GM18909 (cell line): Measurements from ENCODE around the gene FMNL3.

ENCODE experiments used
- ATAC-seq: cut with Tn5 transposase; IDR thresholded peaks from one replicate; pipeline ENCODE4 v1.9.1; 2021; ENCODE audit warnings: mild to moderate bottlenecking; ENCODE audit not compliant: unreplicated experiment, poor library complexity

Gene FMNL3

DNA sequence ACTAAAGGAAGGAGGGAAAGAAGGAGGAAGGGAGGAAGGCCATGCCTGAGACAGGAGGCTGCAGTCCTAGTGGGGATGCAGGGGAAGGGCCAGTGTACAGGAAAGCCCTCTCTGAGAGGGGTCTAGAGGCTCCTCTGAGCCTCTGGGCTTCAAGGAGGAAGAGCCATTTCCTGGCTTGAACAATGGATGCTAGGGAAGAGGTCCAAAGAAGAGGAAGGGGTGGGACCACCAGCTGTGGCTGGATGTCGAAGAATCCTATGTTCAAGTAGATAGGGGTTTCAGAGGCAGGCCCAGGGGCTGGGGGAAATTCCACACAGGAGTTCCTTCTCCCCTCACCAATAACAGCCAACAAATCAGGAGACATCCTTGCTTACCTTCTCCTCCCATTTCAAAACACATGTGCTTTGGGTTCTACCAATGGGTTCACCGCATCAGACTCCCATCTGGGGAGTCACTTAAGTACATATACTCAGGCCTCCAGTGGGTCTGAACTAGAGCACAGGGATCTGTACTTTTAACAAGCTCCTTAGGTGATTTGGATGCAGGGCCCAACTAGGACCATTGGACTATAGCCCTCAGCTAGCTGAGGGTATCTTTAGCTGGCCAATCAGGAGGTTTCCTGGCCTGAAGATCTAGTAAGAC lies 51.5 kb downstream of the FMNL3 start:
- no peak for ATAC-seq

DNA sequence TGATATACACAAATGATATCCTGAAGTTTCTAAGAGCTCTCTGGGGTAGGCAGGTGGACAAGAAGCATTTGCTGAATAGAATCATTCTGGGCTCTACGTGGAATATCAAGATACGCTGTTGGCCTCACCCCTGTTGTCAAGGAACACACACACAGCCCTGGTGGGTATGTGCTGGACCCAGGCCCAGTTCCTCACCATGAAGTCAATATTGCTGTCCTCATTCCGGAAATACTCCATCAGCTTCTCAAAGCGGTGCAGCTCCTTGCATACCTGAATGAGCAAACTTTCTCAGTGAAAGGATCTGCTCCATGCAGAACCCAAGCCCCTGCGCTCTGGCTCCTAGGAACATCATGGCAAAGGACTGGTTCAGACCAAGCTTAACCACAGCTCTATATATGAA lies 52.5 kb downstream of the FMNL3 start:
- ATAC-seq: no peak

- ATAC-seq: no peak
These were observed 54.2 kb downstream of the FMNL3 start for GRCh38 chr12:49652921-49653520.

GRCh38 chr12:49651855-49652254 lies 55.4 kb downstream of the FMNL3 start:
- no peak for ATAC-seq

DNA sequence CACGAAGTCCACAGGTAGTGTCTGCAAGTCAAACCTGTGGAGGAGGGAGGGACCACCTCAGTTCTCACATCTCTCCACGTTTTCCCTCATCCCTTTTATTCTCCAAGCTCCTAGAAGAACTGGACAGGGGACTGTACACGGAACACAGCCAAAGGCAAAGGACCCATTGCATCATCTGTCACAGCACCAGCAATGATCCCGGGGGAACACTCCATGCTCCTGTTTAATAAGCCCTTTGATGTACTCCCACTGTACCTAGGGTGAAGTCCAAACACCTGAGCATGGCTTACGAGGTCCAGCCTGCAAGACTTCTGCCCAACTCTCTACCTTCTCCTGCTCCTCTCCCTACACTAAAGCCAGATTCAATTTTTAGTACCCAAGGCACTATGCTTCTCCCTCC lies 57.3 kb downstream of the FMNL3 start:
- no peak for ATAC-seq

DNA sequence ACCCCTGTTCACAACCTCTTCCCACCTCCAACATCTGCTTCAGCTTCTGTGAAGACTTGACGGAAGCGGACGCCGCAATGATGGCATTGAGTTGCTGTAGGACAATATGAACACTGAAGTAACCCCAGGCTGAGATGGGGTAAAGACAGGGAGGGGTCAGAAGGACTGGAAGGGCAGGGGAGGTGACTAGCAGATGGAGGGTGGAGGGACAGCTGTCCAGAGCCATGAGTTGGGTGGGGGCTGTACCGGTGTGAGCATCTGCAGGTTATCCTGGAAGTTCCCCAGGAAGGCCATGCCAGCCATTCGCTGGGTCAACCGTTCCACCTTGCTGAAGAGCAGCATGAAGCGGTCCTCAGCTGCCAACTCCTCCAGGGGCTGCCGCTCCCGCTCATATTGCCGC lies 57.8 kb downstream of the FMNL3 start:
- ATAC-seq: no peak

GRCh38 chr12:49648712-49649003 lies 58.5 kb downstream of the FMNL3 start:
- ATAC-seq: no peak

GRCh38 chr12:49647827-49648711 lies 59.1 kb downstream of the FMNL3 start:
- ATAC-seq: no peak

- ATAC-seq: no peak
These were observed 60.1 kb downstream of the FMNL3 start for GRCh38 chr12:49646871-49647654.

GRCh38 chr12:49646331-49646830 lies 60.8 kb downstream of the FMNL3 start:
- ATAC-seq: no peak

DNA sequence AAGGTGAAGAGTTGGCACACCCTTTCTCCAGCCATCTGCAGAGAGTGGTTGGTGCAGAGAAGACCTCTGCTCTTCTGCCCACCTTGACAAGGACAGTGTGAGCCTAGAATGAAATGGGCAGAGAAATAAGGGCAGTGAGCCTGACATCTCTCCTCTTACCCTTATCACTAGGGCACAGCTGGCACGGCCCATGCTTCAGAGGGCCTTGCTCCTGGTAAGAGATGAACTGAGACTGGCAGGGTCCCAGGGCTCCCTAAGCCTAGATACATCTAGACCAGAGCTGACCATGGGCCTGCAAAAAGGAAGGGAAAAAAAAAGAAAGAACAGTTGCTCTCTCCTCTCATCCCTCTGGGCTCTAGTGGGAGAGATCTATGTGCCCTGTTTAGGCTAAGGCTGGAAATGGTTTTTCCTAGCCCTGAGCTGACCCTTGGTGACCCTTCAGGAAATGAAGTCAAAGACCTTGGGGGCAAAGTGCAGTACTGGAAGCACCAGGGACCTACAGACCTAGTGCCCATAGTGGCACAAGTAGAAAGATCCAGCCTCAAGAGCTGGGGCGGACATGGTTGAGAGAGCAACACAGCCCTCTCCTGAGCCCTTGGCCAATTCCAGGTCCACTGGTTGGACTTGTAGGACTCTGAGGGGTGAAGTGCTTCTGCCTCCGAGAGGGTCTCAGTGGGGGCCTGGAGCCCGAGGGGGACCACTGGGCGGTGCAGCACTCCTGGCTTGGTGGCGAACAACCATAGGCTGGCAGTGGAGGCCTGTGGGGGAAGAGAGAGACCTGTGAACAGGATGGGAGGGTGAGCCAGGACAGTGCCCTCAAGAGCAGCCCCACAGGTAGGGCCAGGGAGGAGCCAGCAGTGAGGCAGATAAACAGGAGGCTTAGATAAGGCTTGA lies 61.8 kb downstream of the FMNL3 start:
- no peak for ATAC-seq

DNA sequence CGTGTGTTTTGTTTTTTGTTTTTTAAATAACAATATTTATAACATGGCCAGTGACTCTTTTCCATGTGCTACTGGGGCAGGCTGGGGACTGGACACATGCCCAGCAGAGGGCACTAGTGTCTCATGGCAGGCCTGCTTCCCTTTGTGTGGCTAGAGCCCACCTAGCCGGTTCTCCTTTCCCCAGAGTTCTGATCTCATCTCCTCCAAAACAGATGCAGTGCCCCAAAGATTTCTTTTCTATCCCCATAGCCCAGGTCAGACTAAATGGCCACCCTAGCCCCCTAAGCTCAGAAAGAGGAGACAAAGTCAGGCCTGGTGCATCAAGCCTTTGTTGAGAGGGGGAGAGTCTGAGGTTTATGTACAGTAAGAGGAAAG lies 62.6 kb downstream of the FMNL3 start:
- peak; percentile 54 for ATAC-seq

DNA sequence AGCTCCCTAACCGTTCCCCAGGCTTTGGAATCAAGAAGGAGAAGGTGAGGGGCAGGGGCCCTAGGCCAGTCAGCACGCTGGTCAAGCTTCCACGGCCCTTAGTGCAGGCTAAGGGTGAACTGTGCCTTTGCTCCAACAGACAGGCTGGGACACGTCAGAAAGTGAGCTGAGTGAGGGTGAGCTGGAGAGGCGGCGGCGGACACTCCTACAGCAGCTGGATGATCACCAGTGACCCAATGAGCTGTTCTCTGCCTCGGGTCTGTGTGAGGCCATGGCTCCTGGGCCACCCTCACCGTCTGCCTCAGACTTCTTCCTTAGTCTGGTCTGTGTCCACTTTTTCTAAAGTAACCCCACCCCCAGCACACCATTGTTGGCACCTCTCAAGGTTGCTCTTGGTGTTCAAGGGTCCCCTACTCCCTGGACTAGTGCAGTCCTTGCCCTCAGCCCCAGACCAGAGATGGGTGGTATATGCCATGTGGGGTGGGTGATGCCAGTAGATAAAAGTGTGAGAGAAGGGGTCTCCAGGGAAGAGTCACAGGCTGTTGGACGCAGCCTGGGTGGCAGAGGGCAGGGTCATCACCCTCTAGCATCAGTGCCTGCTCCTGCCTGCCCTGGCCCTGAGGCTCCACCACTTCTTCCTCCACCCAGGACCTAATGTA lies 63.1 kb downstream of the FMNL3 start:
- no peak for ATAC-seq

GRCh38 chr12:49643135-49643534 lies 64.1 kb downstream of the FMNL3 start:
- ATAC-seq: no peak

DNA sequence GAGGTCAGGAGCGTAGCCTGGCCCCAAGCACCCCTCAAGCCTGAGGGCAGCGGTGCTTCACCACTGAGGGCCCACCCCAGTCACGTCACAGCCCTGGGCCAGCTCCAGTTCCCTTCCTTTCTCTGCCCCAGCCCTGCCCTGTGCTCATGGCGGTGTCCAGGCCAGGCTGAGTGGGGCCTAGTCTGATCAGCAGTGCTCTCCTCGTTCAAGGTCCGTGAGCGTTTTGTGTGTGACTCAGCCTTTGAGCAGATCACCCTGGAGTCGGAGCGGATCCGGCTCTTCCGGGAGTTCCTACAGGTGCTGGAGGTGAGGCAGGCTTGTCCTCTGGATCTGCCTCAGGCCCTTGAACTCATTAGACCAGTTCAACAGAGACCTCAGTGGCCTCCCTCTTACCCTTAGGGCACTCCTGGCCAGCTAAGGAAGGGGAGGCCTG lies 64.8 kb downstream of the FMNL3 start:
- no peak for ATAC-seq

GRCh38 chr12:49641748-49642369 lies 65.3 kb downstream of the FMNL3 start:
- no peak for ATAC-seq

DNA sequence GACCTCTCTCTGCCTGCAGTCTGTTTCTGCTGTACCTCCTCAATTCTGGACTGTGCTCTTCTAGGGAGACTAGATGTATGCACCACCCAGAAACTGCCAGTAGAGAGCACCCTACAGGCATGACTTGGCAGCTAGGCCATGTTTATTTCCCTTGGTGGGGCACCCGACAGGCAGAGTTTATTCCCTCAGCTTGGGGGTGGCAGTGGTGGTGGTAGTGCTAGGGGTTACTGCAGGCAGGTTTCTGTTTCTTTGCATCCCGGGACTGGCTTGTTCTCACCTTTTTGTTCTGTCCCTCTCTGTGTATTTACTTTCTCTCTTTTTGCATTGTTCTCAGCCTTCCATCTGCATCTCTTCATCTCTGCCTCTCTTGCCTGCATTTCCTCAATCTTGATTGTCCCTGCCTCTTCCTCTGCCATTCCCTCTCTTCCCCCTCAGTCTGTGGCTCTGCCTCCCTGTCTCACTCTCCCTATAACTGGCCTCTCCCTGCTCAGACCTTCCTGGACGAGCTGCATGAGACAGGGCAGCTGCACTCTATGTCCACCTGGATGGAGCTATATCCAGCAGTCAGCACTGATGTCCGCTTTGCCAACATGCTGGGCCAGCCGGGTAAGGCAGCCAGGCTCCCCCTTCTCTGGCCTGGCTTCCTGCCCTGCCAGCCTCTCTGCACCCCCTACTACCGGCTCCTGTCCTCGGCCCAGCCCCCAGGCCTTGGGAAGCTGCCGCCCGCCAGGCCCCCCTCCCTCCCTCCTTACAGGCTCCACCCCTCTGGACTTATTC lies 70.0 kb downstream of the FMNL3 start:
- no peak for ATAC-seq

DNA sequence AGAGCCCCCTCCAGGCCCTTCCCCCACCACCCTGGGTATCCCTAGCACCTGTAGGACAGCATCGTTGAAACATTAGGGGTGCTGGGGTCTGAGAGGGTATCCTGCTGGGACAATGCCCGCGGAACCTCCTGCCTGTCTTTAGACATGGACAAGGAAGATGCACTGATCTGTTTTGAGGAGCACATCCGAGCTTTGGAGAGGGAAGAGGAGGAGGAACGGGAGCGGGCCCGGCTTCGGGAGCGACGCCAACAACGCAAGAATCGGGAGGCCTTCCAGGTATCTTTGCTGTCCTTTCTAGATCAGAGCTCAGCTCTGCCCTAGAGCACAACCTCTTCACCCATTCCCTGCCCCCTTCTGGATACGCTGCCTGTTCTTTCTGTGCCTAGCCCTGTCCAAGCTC lies 70.6 kb downstream of the FMNL3 start:
- ATAC-seq: no peak
